Activated T-cell treated with anti-CD3 and anti-CD28 coated beads, Interleukin-2, amount 50 U/mL, for 1 hour (primary cell): Measurements from ENCODE around the gene PRM3.
"Not testable (repeated sequence)": the region's sequence is repeated elsewhere in the genome, so short reads cannot be mapped to it uniquely, and the experiment has no call there.

ENCODE experiments used
- DNase-seq: peaks from one replicate; pipeline ENCODE4 v3.0.0-alpha.2; 2020

PRM3 gene

DNA sequence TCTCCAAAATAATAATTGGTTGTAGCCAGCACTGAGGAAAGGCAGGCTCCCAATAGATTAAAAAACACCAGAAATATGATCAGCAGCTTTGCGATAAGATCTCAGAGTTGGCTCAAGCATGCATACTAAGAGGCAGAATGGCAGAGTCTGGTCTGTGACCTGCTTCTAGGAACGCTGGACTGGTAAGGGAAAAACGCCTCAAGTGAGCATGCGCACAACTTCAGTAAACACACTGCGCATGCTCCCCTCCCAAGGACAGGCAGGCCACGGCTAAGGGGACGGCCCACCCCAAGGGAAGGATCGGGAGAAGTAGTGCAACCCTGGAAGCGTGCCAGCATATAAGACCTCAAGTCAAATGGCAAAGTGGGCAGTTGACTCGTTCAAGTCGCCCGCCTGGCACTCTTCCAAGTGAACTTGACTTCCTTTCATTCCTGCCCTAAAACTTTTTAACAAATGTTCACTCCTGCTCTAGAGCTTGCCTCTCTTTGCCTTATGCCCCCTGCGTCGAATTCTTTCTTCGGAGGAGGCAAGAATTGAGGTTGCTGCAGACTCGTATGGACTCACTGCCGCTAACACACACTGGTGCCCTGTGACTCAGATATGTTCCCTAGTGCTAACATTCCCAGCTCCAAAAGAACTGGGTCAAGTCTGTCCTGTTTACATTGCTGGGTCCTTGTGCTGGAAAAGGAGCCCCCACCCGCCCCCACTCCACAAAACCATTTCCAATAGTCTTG, 30.1 kb upstream of the PRM3 start:
- no peak for DNase-seq

DNA sequence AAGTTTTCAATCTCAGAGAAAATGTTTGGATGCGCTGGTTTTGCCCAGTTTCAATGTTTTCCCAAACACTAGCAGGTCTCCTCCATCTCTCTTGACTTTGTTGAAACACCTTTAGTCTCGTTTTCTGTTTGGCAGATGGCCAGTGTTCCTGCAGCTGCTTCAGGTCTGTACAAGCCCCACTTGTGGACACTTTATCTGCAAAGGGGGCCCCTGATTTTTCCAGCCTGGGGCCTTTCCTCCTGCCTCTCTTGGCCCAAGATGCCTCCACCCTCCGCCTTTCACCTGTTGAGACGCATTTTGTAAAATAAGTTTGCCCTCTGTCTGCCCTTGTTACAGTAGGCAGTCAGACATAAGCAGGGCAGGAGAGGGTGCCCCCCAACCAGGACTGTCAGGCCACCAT, 29.5 kb upstream of the PRM3 start:
- DNase-seq, result no peak

DNA sequence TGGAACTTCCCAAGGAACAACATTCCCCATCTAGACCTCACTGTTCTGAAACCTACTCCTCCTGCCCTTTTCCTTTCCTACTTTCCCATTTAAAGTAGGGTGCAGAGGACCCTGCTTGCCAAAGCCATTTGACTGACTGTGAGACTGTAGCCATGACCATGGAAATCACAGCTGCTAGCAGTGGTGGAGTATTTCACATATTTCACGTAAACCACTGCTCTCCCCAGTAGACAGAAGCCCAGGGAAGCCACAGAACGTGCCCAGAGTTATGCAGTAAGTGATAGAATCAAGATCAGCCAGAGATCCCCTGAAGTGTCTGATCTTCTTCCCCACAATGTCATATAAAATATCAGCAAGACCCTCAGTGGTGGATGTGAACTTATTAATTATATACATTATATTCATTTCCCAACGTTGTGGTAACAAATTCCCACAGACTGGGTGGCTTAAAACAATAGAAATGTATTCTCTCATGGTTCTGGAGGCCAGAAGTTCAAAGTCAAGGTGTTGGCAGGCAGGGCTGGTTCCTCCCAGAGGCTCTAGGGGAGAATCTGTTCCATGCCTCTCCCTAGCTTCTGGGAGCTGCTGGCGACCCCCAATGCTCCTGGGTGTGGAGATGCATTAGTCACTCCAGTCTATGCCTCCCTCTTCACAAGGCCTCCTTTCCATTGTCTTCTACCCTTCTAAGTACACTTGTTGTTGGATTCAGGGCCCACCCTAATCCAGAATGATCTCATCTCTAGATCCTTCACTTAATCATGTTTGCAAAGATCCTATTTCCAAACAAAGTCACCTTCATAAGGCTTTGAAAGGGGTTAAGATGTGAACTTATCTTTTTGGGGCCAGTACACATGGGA, 28.4 kb upstream of the PRM3 start:
- no peak for DNase-seq

DNA sequence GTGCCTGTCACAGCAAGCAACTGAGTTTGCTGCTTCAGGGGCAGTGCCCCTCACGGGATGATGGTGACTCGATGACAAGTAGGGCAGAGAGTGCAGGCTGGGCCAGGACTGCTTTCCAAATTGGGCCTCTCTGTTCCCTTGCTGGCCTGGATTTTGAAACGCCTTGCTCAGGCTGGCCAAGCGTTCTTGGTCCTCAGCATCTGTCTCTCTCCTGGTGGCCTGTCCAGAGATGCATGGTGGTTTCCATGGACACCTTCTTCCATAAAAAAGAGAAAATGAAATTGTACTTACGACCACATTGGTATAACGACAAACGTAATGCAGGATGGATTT, 27.1 kb upstream of the PRM3 start:
- DNase-seq, result no peak

DNA sequence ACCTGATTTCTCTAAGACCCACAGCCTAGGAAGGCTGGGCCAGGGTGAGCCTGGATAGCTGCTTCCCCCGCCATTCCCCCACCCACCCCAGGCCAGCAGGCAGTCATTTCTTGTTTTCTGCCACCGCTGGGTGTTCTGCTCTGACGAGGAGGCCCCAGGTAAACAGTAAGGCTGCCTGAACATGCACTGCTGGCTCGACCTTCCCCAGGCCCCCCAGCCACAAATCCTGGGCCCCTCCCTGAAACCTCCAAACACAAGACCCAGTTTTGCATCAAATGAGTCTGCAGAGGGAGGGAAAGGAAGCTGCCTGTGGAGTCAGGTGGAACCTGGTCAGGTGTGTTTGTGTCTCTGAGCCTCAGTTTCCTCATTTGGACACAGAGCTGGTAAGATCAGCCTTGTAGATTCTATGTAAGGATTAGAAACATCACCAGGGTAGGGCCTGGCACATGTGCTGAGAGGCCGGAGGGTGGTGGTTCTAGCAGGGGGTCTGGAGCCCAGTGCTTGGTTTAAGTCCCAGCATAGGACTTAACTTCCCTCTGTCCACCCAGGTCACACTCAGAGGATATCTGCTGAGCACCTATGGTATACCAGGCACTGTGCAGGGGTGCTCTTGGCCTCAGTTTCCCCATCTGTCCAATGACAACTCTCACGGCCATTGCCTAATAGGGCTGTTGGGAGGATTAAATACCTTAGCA, 26.6 kb upstream of the PRM3 start:
- no peak for DNase-seq

DNA sequence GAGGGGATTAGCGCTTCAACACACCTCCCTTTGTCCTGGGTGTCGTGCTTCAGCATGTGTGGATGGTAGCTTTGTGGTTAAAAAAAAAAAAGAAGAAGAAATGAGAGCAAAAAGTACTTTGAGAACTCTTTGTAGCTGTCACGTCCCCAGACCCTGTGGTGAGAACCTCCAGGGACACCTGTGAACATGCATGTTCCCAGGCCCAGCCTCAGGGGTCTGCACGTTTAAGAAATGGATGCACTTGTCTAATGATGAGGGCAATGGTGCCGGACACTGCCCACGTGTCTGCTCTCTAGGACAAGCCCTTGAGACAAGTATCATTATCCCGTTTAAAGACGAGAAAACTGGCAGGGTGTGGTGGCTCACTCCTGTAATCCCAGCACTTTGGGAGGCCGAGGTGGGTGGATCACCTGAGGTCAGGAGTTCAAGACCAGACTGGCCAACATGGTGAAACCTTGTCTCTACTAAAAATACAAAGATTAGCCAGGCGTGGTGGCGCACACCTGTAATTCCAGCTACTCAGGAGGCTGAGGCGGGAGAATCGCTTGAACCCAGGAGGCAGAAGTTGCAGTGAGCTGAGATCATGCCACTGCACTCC, 25.6 kb upstream of the PRM3 start:
- not testable (repeated sequence) for DNase-seq

DNA sequence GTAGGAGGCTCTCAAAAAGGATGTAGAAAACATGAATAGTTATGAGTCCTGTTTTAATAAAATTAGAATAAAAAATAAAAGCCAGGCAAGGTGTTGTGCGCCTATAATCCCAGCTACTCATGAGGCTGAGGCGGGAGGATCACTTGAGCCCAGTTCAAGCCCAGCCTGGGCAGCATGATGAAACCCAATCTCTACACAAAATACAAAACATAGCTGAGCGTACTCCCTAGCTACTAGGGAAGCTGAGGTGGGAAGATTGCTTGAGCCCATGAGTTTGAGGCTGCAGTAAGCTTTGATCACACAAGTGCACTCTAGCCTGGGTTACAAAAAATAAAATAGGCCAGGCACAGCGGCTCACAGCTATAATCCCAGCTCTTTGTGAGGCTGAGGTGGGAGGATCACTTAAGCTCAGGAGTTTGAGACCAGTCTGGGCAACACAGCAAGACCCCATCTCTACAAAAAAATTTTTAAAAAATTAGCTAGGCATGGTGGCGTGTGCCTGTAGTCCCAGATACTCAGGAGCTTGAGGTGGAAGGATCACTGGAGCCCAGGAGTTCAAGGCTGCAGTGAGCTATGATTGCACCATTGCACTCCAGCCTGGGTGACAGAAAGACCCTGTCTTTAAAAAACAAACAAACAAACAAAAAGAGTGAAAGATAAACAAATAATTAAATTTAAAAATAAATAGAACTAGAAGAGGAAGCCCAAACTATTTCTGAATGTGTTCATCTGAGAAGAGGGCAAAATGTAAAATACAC, 24.9 kb upstream of the PRM3 start:
- no peak for DNase-seq

DNA sequence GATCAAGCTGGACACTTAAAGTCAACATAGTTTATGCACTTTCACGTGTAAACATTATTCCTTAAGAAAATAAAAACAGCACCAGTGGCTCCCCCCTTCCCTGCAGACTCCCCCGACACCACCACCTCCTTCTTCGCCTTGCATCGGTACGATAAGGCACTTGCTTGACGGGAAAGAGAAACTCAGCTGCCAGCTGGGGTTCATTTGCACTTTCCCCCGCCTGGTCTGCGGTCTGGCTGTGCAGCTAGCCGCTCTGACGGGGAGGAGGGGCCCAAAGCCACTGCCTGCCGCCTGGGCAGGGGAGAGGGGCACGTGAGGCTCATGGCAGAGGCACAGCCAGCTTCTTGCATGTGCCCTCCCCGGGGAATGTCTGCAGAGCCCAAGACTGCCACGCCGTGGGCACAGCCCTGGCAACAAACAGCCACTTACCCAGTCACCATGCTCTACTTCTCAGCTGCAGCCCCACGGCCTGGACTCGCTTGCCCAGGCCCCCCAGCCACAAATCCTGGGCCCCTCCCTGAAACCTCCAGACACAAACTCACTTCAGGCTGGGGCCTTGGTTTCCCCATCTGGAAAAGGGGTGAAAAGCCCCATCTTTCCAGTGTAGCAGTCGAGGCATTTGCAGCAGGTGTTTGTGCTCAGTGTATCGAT, 24.2 kb upstream of the PRM3 start:
- DNase-seq, result peak; percentile 70

DNA sequence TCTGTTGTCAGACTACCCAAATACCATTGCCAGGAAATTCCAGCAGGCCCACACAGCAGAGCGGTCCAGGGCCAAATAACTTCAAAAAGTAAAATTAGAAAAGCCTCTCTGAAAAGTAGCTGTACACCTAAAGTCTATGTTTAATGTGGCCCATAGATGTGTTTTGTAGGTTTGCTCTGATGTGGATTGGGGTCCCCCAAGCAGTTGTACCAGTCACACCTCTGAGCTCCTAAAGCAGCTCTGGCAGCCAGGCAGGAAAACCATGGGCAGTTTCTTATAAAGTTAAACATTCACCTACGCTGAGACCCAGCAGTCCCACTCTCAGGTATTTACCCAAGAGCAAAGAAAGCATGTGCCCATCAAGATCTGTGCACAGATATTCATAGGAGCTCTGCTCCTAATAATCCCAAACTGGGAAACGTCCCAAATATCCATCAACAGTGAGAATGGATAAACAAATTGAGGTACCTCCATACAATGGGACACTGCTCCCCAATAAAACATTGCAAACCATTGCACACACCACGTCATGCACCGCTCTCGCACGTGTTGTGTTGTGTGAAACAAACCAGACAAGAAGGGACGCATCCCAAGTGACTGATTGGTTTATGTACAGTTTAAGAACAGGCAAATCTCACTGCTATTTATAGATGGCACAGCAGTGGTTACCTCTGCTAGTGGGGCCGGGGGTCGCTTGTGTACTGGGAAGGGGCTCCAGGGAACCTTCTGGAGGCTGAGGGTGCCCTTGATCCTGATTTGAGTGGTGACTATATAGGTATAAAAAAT, 23.5 kb upstream of the PRM3 start:
- no peak for DNase-seq

DNA sequence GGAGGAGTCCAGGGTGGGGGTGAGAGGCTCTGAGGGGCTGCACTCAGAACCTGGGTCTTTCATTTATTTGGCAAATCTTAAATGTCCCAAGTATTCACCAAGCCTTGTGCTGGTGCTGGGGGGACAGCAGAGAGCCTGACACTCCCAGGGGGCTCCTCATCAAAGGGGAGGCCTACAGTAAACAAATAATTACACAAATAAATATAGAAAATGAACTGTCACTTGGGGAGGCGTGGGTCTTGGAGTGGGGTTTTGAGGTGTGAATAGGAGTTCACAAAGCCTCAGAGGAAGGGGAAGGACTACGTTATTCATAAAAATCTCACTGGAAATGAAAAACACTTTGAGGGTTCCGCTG, 22.9 kb upstream of the PRM3 start:
- DNase-seq, result no peak

DNA sequence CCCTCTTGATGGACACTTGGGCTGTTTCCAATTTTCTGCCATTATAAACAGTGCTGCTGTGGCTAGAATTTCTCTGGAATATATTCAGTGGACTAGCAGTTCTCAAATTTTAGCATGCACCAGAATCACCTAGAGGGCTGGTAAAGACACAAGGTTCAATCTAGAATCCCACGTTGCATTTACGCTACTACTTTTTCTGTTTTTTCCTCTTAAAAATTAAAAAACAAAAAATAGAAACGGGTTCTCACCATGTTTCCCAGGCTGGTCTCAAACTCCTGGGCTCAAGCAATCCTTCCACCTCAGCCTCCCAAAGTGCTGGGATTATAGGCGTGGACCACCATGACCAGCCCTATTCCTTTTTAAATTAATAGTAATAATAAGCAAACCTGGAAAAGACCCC, 22.2 kb upstream of the PRM3 start:
- DNase-seq, result no peak

DNA sequence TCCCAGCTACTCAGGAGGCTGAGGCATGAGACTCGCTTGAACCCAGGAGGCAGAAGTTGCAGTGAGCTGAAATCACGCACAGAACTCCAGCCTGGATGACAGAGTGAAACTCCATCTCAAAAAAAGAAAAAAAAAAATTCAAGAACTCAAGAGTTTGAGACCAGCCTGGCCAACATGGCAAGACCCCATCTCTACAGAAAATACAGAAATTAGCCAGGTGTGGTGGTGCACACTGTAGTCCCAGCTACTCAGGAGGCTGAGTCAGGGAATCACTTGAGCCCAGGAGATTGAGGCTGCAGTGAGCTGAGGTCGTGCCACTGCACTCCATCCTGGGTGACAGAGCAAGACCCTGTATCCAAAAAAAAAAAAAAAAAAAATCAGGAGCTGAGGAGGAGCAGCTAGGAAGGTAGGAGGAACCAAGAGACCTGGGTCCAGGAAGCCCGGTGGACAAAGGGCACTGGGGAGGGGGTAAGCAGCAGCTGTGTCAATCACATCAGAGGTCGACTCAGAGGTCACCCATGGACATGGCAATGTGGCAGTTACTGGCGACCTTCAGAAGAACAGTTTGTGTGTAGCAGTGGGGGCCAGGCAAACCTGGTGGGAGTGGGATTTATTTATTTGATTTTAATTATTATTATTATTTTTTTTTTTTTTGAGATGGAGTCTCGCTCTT, 18.8 kb upstream of the PRM3 start:
- DNase-seq, result no peak

DNA sequence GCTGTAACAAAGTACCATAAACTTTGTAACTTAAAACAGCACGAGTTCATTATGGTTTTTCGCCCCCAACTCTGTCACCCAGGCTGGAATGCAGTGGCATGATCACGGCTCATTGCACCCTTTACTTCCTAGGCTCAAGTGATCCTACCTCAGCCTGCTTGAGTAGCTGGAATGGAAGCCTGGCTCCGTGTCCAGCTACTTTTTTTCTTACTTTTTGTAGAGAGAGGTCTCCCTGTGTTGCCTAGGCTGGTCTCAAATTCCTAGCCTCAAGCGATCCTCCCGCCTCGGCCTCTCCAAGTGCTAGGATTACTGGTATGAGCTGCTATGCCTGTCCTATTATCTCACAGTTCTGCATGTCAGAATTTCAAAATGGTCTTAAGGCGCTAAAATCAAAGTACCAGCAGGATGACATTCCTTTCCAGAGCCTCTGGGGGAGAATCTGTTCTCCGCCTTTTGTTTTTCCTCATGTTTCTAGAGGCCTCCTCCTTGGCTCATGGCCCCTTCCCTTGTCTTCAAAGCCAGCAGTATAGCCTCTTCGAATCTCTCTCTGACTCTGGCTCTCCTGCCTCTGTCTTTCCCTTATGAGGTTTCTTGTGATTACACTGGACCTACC, 17.8 kb upstream of the PRM3 start:
- DNase-seq, result no peak

DNA sequence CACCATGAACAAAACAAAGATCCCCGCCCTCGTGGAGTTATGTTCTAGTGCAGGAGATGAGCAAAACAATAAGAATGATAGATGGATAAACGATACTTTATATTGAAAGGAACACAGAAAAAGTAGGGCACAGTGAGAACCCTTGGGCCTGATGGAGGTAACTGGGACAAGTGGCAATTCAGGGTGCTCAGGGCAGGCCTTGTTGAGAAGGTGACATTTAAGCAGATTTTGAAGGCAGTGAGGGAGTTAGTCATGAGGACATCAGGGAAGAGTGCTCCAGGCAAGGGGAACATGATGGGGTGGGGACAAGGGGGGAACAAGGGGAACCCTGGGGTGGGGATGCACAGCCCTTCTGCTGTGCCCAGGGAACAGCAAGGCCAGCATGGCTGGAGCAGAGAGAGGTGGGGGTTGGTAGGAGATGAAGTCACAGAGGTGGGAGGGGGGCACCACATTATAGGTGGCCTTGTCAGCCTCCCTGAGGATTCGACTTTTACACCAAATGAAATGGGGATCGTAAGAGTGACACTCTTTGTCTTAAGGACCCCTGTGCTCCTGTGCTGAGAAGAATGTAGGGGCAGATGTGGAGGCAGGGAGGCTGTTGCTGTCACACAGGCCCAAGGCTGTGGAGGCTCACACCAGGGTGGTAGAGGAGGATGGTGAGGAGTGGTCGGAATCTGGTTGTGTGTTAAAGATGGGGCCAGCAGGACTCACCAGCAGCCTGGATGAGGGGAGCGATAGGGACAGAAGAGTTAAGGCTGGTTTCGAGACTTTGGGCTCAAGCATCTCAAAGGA, 16.9 kb upstream of the PRM3 start:
- DNase-seq, result no peak

DNA sequence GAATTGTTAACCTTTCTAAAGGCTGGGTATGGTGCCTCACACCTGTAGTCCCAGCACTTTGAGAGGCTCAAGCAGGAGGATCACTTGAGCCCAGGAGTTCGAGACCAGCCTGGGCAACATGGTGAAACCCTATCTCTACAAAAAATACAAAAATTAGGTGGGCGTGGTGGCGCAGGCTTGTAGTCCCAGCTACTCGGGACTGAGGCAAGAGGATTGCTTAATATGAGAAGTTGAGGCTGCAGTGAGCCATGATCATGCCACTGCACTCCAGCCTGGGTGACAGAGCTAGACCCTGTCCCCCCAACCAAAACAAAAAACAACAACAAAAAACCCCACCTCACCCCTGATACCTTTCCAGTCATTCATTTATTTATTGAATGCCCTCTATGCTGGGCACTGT, 16.3 kb upstream of the PRM3 start:
- not testable (repeated sequence) for DNase-seq

DNA sequence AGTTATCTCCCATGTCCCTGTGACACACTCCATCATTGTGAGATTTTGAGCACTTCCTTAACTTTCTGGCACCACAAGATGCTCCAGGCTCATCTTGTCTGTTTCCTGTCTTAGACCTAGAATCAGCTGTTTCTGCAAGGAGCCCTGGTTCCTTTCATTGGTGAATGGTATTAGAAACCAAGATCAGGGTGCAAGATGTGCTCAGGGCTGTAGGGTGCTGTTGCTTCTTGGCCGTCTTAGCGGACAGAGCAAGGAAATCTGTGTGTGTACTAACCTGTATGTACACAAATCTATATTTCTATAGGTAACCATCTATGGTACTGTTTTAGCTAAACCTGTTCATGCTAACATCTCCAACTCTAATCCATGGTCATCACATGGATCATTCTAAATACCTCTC, 15.8 kb upstream of the PRM3 start:
- DNase-seq, result no peak

DNA sequence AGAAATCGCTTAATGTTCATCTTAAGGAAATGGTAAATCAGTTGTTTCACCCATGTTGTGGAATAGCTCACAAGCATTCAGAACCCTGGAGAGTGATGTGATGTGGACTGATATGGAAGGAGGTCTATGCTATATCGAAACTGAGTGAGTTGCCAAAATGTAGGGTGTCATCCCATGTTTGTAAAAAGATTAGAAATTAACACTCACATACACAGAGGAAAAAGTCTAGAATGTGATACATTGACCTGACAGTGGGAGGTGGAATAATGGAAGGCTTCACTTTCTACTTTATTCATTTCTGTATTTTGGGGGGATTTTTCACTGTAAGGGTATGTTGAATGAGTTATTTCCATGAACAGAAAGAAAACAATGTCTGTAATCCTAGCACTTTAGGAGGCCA, 12.4 kb upstream of the PRM3 start:
- no peak for DNase-seq

DNA sequence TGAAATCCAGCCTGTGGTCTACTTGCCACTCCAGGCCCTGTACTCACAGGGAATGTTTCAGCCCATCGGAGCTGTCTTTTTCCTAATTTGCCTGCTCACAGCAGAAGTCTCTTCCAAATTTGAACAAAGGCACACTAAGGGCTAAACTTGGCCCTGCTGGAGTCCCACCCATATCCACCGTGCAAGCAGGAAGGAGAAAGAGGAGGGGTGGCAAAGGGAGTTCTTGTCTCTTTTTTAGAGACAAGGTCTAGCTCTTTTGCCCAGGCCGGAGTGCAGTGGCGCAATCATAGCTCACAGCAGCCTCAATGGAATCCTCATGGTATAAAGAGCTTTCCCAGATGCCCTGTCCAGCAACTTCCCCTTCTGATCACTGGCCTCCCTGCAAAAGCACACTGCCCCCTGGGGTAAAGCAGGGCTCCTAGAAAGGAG, 10.4 kb upstream of the PRM3 start:
- DNase-seq, result no peak
